HFF-Myc (cell line): Measurements from ENCODE around the gene P4HA1.
"Not testable (repeated sequence)": the region's sequence is repeated elsewhere in the genome, so short reads cannot be mapped to it uniquely, and the experiment has no call there.

Experiments
- DNase-seq: peaks from one replicate; pipeline ENCODE4 v3.0.0-alpha.2; 2011; ENCODE audit warnings: low read depth; ENCODE audit errors: extremely low read depth
- H3K4me3 ChIP-seq: replicated peaks from 2 replicates; pipeline ENCODE4 v1.5.1; 2011; ENCODE audit warnings: low read depth, mild to moderate bottlenecking, control low read depth, low read length
- TF ChIP-seq, protein P1 (sequence below): IDR thresholded peaks from 2 replicates; pipeline ENCODE4 v1.5.1; 2012; ENCODE audit warnings: mild to moderate bottlenecking, low read depth, low read length, control low read depth; ENCODE audit errors: missing control alignments

The P4HA1 gene

DNA sequence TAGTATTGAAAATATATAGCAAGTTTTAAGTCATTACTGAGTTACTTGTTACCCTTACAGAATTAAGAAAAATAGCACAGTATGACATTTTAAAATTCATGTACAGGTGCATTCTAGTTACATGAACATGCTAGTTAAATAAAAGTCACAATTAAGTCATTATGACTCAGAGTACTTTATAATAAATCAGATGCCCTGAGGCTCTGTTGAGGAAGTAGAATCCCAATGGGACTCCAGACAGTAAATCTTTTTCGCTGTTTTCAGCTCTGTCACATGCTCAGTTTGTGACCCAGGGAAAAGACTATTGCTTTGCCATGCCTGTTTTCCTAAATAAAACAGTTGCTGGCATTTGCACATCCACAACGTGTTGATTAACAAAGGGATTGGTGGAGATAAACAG is 34.6 kb upstream of the P4HA1 start:
- no peak for DNase-seq
- TF ChIP-seq, protein P1, sequence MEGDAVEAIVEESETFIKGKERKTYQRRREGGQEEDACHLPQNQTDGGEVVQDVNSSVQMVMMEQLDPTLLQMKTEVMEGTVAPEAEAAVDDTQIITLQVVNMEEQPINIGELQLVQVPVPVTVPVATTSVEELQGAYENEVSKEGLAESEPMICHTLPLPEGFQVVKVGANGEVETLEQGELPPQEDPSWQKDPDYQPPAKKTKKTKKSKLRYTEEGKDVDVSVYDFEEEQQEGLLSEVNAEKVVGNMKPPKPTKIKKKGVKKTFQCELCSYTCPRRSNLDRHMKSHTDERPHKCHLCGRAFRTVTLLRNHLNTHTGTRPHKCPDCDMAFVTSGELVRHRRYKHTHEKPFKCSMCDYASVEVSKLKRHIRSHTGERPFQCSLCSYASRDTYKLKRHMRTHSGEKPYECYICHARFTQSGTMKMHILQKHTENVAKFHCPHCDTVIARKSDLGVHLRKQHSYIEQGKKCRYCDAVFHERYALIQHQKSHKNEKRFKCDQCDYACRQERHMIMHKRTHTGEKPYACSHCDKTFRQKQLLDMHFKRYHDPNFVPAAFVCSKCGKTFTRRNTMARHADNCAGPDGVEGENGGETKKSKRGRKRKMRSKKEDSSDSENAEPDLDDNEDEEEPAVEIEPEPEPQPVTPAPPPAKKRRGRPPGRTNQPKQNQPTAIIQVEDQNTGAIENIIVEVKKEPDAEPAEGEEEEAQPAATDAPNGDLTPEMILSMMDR, result no peak
- no peak overlapping the region for H3K4me3 ChIP-seq

DNA sequence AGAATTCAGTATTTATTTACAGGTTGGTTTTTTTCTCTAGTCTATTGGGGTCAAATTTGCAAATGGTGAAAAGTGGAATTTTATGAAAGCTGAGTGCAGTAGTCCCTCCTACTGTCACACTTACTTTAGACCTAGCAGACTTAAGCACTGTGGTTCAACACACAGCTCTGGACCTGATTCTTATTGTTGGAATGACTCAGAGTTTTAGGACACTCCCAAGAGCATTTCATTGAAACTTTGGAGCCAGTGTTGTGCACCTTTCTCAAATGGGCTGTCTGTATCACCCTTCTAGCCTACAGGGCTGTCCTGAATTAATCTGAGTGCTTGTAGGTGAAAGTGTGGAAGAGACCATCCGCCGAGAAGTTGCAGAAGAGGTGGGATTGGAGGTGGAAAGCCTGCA is 29.7 kb upstream of the P4HA1 start:
- no peak for DNase-seq
- H3K4me3 ChIP-seq, result no peak overlapping the region
- TF ChIP-seq, protein P1, result no peak

DNA sequence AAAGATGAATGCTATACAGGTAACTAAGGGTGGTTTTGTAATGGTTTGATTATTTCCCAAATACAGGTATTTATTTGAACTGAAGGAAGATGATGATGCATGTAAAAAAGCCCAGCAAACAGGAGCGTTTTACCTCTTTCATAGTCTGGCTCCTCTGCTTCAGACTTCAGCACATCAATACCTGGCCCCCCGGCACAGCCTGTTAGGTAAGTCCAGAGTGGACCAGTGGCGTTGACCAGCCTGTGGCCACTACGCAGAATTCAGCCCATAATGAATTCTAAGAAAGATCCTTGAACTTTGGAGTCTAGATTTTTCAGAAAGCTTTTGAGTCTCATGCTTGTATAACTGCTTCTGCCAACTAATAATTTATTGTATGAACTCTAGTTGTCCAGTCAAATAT is 23.3 kb upstream of the P4HA1 start:
- DNase-seq, result no peak
- H3K4me3 ChIP-seq, result no peak overlapping the region
- TF ChIP-seq, protein P1, result no peak

DNA sequence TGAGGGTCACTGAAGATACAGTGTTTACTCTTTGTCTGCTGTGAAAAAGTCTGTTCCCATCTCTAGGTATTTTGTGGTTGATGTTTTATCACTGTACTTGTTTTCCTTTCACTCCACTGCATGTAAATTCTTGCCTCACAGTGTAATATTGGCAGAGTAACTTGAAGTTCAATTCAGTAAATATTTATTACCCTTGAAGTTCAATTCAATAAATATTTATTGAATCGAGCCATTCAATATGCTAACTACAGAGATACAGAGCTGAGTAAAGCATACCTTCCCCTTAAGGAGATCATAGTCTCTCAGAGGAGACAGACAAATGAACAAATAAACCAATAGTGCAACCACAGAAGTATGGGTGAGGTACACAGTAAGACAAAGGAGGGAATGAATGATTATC is 22.8 kb upstream of the P4HA1 start:
- no peak for DNase-seq
- no peak overlapping the region for H3K4me3 ChIP-seq
- TF ChIP-seq, protein P1, result no peak

DNA sequence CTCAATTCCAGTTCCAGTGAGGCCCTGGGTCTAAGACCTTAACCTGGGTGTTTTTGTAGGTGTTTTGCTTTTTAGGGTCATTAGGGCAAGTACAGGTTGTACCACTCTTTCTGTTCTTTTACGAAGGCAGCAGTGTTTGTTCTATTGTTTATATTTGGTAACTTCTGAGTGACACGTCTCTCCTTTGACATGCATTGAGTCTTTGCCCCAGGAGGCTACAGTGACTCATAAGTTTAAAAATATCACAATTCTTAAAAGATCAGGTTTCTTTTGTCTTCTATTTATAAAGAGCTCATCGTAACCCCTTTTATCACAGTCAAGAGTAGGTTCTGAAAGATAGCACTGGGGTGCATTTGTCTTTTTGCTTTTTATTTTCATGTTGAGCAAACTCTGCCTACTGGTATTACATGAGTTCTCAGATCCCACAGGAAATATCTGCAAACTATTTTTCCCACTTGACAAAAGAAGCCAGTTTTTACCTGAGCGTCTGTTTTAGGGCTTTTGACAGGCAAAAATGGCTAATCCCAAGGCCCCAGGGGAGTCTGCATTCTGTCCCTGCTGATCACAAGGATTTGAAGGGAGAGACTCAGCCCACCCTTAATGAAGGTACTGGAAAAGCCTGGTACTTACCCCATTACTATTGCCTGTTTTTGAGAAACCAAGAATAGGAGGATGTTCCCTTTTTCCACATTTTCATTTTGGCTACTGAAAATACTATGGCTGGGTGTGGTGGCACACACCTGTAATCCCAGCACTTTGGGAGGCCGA is 21.5 kb upstream of the P4HA1 start:
- H3K4me3 ChIP-seq, result no peak overlapping the region
- DNase-seq, result no peak
- TF ChIP-seq, protein P1, result no peak

DNA sequence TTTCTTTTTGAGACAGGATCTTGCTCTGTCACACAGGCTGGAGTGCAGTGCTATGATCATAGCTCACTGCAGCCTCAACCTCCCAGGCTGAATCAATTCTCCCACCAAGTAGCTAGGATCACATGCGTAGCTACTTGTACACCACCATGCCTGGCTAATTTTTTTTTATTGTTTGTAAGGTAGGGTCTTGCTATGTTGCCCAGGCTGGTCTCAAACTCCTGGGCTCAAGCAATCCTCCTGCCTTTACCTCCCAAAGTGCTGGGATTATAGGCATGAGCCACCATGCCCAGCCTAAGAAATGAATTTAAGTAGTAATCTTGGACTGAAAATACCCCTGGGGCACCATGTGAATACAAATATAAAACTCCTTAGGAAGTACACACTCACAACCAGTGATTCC is 19.4 kb upstream of the P4HA1 start:
- H3K4me3 ChIP-seq, result no peak overlapping the region
- TF ChIP-seq, protein P1, result no peak
- DNase-seq, result no peak

DNA sequence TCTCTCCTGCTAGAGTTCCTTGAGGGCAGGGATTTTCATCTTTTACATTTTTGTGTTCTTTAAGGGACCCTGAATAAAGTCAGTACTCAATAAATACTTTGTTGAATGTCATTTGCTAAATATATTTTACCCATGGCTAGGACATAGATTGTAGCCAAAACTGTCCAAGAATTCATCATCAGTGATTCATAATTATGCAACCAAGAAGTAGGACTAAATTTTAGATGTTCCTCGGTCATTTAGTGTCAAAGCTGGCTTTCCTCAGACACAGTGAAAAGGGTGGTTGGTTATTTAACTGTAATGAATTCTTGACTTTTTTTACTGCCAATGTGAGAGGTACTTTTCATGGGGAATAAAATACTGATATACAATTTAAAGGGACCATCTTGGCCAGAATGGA is 16.9 kb upstream of the P4HA1 start:
- TF ChIP-seq, protein P1, result no peak
- H3K4me3 ChIP-seq, result no peak overlapping the region
- no peak for DNase-seq

DNA sequence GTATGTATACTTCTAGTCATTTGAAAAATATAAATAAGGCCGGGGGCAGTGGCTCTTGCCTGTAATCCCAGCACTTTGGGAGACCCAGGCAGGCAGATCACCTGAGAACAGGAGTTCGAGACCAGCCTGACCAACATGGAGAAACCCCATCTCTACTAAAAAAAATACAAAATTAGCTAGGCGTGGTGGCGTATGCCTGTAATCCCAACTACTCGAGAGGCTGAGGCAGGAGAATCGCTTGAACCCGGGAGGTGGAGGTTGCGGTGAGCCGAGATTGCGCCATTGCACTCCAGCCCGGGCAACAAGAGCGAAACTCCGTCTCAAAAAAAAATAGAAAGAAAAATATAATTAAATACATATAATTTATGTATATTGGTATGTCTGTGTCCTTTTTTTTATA is 15.4 kb upstream of the P4HA1 start:
- not testable (repeated sequence) for H3K4me3 ChIP-seq

More for the DNA sequence above, 15.4 kb upstream of the P4HA1 start:
- DNase-seq, result not testable (repeated sequence)
